Cardiac fibroblast (primary cell): ENCODE data around the gene PLPP4.

Experiments used
- DNase-seq, 2 donors: peaks; one replicate each; pipeline versions ENCODE4 v3.0.0 to v3.0.0-alpha.2; 2010; ENCODE audit warnings: low read depth in 2 of 2
- H3K4me3 ChIP-seq, 2 donors: replicated peaks in 1 of 2; 1 replicate in 1 of 2; 2 replicates in 1 of 2; pipeline ENCODE4 v1.5.1; 2011; ENCODE audit warnings: low read depth in 2 of 2, low read length in 2 of 2, mild to moderate bottlenecking in 2 of 2, moderate library complexity in 1 of 2
- TF ChIP-seq, protein P1 (sequence below): IDR thresholded peaks from one replicate; pipeline ENCODE4 v1.5.1; 2011; ENCODE audit warnings: low read depth, mild to moderate bottlenecking, low read length, inconsistent platforms

Gene PLPP4

DNA sequence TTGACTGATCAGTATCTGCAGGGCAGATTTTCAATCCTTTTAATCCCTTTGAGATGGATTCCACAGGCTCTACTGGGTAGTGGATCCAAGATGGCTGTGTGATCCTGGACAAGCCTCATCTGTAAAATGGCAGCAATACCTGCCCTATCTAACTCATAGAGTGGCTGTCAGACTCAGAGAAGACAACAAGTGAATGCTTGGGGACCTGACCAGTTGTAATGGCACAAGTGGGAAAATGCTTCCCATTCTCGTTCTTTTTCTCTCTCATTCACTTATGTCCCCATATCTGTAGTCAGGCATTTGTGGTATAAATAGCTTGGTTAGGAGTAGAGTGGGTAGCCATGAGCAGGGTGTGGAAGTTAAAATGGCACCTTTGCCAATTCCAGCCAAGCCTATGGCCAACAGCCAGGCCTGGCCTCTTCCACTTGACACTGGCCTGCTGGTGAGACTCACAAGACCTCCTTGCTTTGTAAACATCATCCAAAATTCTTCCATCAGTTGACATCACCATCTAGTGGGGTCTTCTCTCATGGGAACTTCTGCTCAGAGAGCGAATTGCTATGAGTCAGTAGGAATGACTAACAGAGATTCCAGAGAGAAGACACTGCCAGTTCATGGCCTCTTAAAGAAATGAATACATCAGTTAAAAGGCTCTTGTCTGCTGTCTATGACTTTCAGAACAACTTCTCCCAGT lies 150.1 kb downstream of the PLPP4 start:
- TF ChIP-seq, protein P1, sequence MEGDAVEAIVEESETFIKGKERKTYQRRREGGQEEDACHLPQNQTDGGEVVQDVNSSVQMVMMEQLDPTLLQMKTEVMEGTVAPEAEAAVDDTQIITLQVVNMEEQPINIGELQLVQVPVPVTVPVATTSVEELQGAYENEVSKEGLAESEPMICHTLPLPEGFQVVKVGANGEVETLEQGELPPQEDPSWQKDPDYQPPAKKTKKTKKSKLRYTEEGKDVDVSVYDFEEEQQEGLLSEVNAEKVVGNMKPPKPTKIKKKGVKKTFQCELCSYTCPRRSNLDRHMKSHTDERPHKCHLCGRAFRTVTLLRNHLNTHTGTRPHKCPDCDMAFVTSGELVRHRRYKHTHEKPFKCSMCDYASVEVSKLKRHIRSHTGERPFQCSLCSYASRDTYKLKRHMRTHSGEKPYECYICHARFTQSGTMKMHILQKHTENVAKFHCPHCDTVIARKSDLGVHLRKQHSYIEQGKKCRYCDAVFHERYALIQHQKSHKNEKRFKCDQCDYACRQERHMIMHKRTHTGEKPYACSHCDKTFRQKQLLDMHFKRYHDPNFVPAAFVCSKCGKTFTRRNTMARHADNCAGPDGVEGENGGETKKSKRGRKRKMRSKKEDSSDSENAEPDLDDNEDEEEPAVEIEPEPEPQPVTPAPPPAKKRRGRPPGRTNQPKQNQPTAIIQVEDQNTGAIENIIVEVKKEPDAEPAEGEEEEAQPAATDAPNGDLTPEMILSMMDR: no peak
- peak; percentile 14 to 69 for DNase-seq
- no peak overlapping the region for H3K4me3 ChIP-seq

DNA sequence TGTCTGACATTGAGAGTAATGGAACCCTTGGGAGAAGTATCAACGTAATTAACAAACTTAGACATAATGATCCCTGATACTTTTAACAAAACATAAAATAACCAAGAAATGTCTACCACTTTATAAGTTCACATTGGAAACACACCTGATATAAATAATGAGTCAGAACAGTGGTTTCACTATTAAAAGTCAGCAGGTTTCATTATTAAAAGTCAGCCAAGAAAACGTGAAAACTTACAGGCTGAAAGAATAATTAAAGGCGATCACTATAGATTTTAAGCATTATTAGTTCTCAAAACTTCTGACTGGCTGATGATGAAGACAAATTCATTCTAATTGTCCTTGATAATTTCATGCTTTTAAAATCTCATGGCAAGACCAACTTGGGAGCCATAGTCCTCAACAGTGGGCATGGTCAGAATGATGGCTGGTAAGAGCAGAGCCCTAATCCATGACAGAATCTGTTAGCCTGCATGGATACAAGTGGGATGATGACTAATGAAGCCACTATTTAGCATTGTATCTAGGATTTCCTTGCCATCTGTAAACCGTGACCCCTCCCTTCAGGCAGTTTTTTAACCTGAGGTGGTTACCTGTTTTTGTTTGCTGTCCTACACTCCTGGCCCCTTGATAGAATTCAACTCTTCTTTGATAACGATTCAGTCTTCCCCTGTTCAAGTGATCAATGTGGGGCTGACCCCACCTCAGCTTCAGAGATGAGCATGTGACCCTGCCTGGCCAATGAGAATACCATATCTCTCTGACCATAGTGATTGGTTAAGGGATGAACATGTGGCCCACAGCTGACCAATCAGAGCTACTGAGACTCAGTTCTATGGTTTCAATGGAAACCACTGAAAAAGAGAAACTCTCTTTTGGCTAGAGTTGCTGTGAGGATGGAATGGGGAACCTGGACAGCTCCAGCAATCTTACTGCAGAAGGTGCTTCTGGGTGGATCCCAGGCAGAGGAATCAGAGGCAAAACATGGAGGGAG lies 151.0 kb downstream of the PLPP4 start:
- no peak overlapping the region for H3K4me3 ChIP-seq
- TF ChIP-seq, protein P1: no peak
- DNase-seq: no peak

DNA sequence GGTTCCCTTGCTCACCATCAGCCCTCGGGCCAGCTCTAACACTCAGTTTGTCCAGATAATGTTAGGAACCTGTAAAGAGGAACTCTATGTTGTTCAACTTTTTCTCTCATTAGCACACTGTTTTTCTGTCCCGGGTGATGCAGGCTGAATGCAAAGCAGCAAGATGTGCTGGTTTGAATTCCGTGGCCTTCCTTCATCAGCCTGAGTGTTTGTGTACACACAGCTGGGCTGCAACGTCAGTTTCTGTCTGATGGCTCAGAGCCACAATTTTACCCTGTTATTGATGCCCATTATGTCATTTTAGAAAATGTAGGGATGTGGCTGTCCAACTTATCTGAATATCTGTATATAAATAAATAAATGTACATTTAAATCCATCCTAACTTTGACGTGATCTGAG lies 152.0 kb downstream of the PLPP4 start:
- TF ChIP-seq, protein P1: no peak
- H3K4me3 ChIP-seq: no peak overlapping the region
- no peak for DNase-seq

DNA sequence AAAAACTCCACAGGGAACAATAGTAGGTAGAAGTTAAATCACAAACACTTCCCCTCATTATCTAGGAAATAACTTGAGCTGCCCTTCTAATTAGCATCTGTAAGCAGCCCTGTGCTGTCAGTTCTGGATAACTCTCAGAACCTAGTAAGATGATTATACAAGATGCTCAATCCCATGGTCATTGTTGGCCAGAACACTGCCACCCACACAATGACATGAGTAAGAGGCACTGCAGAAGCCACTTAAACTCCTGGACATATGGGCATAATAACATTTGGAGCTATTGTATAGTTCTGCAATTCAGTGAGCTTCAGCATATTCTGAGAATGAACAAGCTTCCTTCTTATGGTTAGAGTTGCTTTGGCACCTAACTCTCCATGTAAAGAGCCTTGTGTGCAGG lies 153.8 kb downstream of the PLPP4 start:
- DNase-seq: no peak
- TF ChIP-seq, protein P1: no peak
- no peak overlapping the region for H3K4me3 ChIP-seq

DNA sequence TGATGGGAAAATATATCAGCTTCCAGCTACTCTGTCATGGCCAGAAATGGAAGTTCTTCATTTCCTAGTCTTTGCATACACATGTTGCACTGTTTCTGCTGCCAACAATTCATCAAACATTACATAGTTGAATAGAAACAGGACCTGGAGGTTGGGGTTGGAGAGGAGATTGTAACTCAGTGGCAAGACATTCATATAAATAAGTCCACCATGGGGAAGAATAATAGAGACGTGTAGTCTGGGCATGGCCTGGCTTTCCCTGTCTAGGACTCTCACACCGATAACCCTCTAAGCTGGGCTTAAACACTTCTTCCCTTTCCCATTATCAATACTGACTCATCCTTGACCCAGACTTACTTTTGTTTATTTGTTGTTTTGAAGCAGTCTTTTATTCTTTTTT lies 155.7 kb downstream of the PLPP4 start:
- DNase-seq: no peak
- TF ChIP-seq, protein P1: no peak
- H3K4me3 ChIP-seq: no peak overlapping the region

DNA sequence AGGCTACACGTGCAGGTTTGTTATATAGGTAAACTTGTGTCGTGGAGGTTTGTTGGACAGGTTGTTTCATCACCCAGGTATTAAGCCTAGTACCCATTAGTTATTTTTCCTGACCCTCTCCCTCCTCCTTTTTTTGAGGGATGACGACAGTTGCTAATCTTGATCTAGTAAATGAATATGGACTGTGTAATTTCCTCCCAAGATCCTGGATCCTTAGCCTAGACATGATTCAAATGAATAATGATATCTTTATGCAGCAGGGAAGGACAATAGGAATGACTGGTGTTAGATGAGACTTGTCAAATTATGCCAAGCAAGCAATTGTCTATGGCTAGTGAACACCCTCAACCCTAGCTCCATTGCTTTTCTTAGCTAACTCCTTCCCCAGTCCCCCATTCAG lies 156.2 kb downstream of the PLPP4 start:
- TF ChIP-seq, protein P1: no peak
- no peak for DNase-seq
- H3K4me3 ChIP-seq: no peak overlapping the region
